Thoracic aorta endothelial cell (primary cell): Measurements from ENCODE around the gene EIF4B. TPM values are rescaled to one million over a fixed set of nuclear protein-coding genes. Genes with fewer than 3 reads are reported as not detected.

Source experiments
- small RNA-seq: library from RNA; depleted of rRNA; stranded (forward); fragments of <200 nt; gene quantifications from one replicate; pipeline ENCODE3, GENCODE V24; 2012
- total RNA-seq: library from RNA; depleted of rRNA; stranded (reverse); fragments of >200 nt; gene quantifications from 2 replicates; pipeline ENCODE4 v1.2.3, GENCODE V29; 2012

EIF4B gene, protein sequence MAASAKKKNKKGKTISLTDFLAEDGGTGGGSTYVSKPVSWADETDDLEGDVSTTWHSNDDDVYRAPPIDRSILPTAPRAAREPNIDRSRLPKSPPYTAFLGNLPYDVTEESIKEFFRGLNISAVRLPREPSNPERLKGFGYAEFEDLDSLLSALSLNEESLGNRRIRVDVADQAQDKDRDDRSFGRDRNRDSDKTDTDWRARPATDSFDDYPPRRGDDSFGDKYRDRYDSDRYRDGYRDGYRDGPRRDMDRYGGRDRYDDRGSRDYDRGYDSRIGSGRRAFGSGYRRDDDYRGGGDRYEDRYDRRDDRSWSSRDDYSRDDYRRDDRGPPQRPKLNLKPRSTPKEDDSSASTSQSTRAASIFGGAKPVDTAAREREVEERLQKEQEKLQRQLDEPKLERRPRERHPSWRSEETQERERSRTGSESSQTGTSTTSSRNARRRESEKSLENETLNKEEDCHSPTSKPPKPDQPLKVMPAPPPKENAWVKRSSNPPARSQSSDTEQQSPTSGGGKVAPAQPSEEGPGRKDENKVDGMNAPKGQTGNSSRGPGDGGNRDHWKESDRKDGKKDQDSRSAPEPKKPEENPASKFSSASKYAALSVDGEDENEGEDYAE
- total RNA-seq: 1,071 and 1,152 TPM in 2 replicates

DNA sequence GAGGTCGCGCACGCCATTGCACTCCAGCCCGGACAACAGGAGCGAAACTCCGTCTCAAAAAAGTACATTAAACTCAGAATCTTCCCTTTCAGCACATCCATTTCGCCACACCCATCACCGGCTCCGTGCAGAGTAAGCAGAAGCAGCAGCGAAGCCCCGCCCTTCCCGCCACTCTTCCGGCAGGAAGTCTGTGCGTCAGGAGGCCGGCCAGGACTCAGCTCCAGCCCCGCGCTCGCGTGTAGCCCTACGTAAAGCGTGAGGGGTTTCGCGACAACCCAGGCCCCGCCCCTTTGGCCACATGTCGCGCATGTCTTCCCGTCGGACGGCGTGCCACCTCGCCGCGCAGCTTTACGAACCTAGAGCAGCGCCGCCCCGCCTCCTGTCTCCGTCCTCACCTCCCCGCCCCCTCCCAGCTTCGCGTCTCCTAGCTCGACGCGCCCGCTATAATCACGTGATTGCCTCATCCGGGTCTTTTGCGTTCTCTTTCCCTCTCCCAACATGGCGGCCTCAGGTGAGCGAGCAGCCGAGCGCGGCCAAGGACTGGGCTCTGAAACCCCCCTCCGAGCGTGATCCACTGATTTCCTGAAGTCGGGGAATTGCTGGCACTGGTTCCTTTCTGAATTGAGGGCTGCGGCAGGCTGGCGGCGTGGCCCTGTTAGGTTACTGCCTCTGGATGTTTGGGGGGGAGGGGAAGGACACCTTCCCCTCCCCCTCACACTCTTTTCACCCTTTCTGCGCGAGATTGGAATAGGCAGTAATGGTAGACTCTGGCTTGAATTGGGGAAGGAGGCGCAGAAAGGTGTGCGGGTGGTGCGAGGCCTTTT is at the start of gene EIF4B:
Gene EIF4B (plus strand): TSS at position 471 of the 824 bp plus-strand sequence. CDS start 28 bp downstream, at position 499.

DNA sequence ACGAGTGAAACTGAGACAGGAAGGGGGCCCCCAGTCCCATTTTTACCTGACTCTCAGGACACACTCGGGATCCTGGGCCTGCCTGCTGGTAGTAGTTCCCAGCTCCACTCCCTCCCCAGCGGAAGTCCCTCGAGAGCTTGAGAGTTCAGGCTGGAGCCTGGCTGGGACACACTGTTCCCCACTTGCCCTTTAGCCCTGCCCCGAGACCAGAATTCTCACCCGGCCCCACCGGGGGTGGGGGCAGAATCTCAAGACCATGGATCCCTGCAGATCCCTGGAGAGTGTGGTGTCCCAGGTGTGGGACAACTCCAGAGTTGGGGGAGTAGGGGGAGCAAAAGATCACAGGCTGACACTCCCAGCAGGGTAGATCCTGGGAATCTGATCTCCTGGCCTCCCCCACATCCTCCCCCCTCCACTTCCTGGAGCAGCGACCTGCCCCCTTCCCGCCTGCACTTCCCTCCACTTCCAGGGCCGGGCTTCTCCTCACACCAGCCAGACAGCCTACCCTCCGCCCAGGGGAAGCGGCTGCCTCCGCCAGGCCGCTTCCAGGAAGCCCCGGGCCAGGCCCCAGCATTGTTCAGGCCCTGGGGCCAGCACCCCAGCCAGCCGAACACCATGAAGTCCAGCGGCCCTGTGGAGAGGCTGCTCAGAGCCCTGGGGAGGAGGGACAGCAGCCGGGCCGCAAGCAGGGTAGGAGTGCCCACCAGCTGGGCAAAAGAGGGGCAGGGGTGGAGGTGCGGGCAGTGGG is 43.5 kb downstream of the EIF4B start, which contains the start of gene TNS2:
Gene TNS2 (plus strand): TSS at position 495 of the 748 bp plus-strand sequence. CDS start 121 bp downstream, at position 616.

DNA sequence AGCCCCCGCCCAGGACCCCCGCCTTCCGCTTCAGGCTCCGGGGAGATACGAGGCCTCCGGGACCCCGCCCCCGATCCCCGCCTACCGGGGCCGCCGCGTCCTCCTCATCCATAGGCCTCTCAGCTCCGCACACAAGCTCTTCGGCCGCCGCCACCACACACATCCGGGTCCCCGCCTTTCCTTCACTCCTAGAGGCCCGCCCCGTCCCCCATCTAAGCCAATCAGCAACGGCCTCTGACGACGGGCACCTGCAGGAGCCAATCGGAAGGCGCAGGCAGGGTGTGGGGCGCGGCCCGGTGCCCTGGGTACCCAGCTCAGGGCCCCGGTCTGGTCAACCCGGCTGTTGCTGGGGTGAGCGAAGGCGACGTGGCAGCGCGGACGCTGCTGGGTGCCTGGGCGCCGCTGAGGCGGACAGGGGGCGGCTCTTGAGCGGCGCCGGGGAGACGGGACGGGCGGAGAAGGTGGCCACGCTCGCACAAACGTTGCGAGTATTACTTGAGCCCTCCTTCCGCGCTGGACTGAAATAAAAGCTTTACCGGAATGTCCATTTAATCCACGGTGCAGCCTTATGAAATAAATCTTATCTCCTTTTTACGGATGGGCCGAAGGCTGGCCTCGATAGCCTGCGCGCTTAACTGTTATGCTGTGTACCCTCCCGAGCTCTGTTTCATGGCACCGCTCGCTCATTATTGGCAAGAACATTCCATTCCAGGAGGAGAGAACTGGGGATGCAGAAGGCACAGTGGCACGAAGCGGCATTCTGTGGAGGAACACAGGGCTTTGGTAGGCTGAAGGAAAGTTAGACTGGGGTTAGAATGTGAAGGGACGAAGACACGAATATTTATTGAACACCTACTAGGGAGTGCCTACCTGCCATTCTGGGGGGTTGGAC is 73.2 kb downstream of the EIF4B start, which contains the start of gene SPRYD3:
Gene SPRYD3 (minus strand): TSS at position 165 of the 892 bp plus-strand sequence. CDS start 57 bp downstream, at position 108.

Small RNA genes within 50 kb of the gene (small RNA-seq; reads per million reads assigned to genes)
- not detected for gene MIR6757

Other genes starting within 250 kb of the EIF4B start
- not detected in 2 replicates for gene KRT76, start 229.1 kb upstream of the EIF4B start, total RNA-seq
- gene KRT3, start 210.3 kb upstream of the EIF4B start, total RNA-seq: not detected in 2 replicates
- gene KRT4, start 192.3 kb upstream of the EIF4B start, total RNA-seq: not detected in 2 replicates
- gene KRT79, start 172.1 kb upstream of the EIF4B start, total RNA-seq: not detected in 2 replicates
- gene KRT78, start 157.5 kb upstream of the EIF4B start, total RNA-seq: not detected in 2 replicates
- gene KRT8, start 101.4 kb upstream of the EIF4B start, total RNA-seq: 6.3 and 7.8 TPM in 2 replicates
- gene KRT18, start 57.3 kb upstream of the EIF4B start, total RNA-seq: 206 and 261 TPM in 2 replicates
- gene TNS2, start 43.6 kb downstream of the EIF4B start, total RNA-seq: 37.1 and 53.6 TPM in 2 replicates
- gene SPRYD3, start 72.9 kb downstream of the EIF4B start, total RNA-seq: 20.7 and 21.0 TPM in 2 replicates
- 12.2 and 15.7 TPM in 2 replicates for gene IGFBP6, start 91.2 kb downstream of the EIF4B start, total RNA-seq
- gene SOAT2, start 97.0 kb downstream of the EIF4B start, total RNA-seq: not detected in 2 replicates
- gene ZNF740, start 174.3 kb downstream of the EIF4B start, total RNA-seq: 11.7 and 15.9 TPM in 2 replicates
- gene CSAD, start 174.5 kb downstream of the EIF4B start, total RNA-seq: 6.0 and 9.0 TPM in 2 replicates
- gene ITGB7, start 200.8 kb downstream of the EIF4B start, total RNA-seq: not detected in 2 replicates
- 4.9 and 8.3 TPM in 2 replicates for gene RARG, start 225.8 kb downstream of the EIF4B start, total RNA-seq